ENCODE results near the gene GABRP. TPM values are rescaled to one million over a fixed set of nuclear protein-coding genes. Genes with fewer than 3 reads are reported as not detected.

The GABRP gene
- total RNA-seq, 1 donor, result under 0.01 TPM

GRCh38 chr5:170747851-170748250 is 35.7 kb upstream of the GABRP start:
- H3K36me3 ChIP-seq (ENCODE audit: insufficient read depth, low read length), result no peaks in the 10 kb centered on the region
- H3K27me3 ChIP-seq (ENCODE audit: insufficient read depth, low read length), result peaks cover 12% of the 10 kb centered on the region
- TF ChIP-seq CTCF (IDR thresholded peaks at IDR 0.05; ENCODE audit: extremely low read depth, low read depth, low read length), result peak; percentile 26
- no peak overlapping the region for H3K4me3 ChIP-seq (ENCODE audit: insufficient read depth, low read length)
- H2AFZ ChIP-seq (ENCODE audit: low read length), result no peak overlapping the region
- H3K27ac ChIP-seq (ENCODE audit: low read depth, low read length), result no peak overlapping the region
- no peak overlapping the region for H3K4me2 ChIP-seq (ENCODE audit: insufficient read depth, low read length)
- no peak for DNase-seq (ENCODE audit: insufficient read length, low spot score, missing footprints)
- H3K79me2 ChIP-seq (ENCODE audit: insufficient read depth, low read length), result no peaks in the 10 kb centered on the region
- no peaks in the 10 kb centered on the region for H4K20me1 ChIP-seq (ENCODE audit: insufficient read depth, low read length)
- peaks cover 6% of the 10 kb centered on the region for H3K4me1 ChIP-seq (ENCODE audit: insufficient read depth, low read length)
- no peaks in the 10 kb centered on the region for H3K9me3 ChIP-seq (ENCODE audit: low read depth, low read length)

- H3K79me2 ChIP-seq (ENCODE audit: insufficient read depth, low read length), result no peaks in the 10 kb centered on the region
These were observed 34.5 kb upstream of the GABRP start for GRCh38 chr5:170748951-170749471.

GRCh38 chr5:170749911-170750431 is 33.6 kb upstream of the GABRP start:
- no peak overlapping the region for H3K4me2 ChIP-seq (ENCODE audit: insufficient read depth, low read length)
- no peaks in the 10 kb centered on the region for H3K9me3 ChIP-seq (ENCODE audit: low read depth, low read length)
- no peaks in the 10 kb centered on the region for H3K79me2 ChIP-seq (ENCODE audit: insufficient read depth, low read length)
- peaks cover 6% of the 10 kb centered on the region for H3K4me1 ChIP-seq (ENCODE audit: insufficient read depth, low read length)
- H3K4me3 ChIP-seq (ENCODE audit: insufficient read depth, low read length), result no peak overlapping the region
- peaks cover 12% of the 10 kb centered on the region for H3K27me3 ChIP-seq (ENCODE audit: insufficient read depth, low read length)
- H3K36me3 ChIP-seq (ENCODE audit: insufficient read depth, low read length), result no peaks in the 10 kb centered on the region
- DNase-seq (ENCODE audit: insufficient read length, low spot score, missing footprints), result no peak
- no peak overlapping the region for H3K27ac ChIP-seq (ENCODE audit: low read depth, low read length)
- no peak for TF ChIP-seq CTCF (IDR thresholded peaks at IDR 0.05; ENCODE audit: extremely low read depth, low read depth, low read length)
- H2AFZ ChIP-seq (ENCODE audit: low read length), result no peak overlapping the region
- H4K20me1 ChIP-seq (ENCODE audit: insufficient read depth, low read length), result no peaks in the 10 kb centered on the region

More at GRCh38 chr5:170748951-170749471, 34.5 kb upstream of the GABRP start:
- Histone ChIP-seq H3K4me1 (ENCODE audit: insufficient read depth, low read length) (peaks cover 6% of the 10 kb centered on the region), H3K4me2 (ENCODE audit: insufficient read depth, low read length) (no peak overlapping the region), H3K27me3 (ENCODE audit: insufficient read depth, low read length) (peaks cover 12% of the 10 kb centered on the region), H3K9me3 (ENCODE audit: low read depth, low read length) (no peaks in the 10 kb centered on the region), H3K27ac (ENCODE audit: low read depth, low read length) (no peak overlapping the region), H3K36me3 (ENCODE audit: insufficient read depth, low read length) (no peaks in the 10 kb centered on the region), H3K4me3 (ENCODE audit: insufficient read depth, low read length) (no peak overlapping the region), H2AFZ (ENCODE audit: low read length) (no peak overlapping the region), H4K20me1 (ENCODE audit: insufficient read depth, low read length) (no peaks in the 10 kb centered on the region)
- TF ChIP-seq CTCF (IDR thresholded peaks at IDR 0.05; ENCODE audit: extremely low read depth, low read depth, low read length), result no peak
- no peak for DNase-seq (ENCODE audit: insufficient read length, low spot score, missing footprints)

GRCh38 chr5:170750791-170751190 is 32.7 kb upstream of the GABRP start:
- H3K36me3 ChIP-seq (ENCODE audit: insufficient read depth, low read length), result no peaks in the 10 kb centered on the region
- no peaks in the 10 kb centered on the region for H3K9me3 ChIP-seq (ENCODE audit: low read depth, low read length)
- H3K4me1 ChIP-seq (ENCODE audit: insufficient read depth, low read length), result peaks cover 1% of the 10 kb centered on the region
- no peaks in the 10 kb centered on the region for H3K79me2 ChIP-seq (ENCODE audit: insufficient read depth, low read length)
- no peak overlapping the region for H3K4me2 ChIP-seq (ENCODE audit: insufficient read depth, low read length)
- TF ChIP-seq CTCF (IDR thresholded peaks at IDR 0.05; ENCODE audit: extremely low read depth, low read depth, low read length), result no peak
- H3K27ac ChIP-seq (ENCODE audit: low read depth, low read length), result no peak overlapping the region
- no peak overlapping the region for H2AFZ ChIP-seq (ENCODE audit: low read length)
- no peaks in the 10 kb centered on the region for H4K20me1 ChIP-seq (ENCODE audit: insufficient read depth, low read length)
- no peak overlapping the region for H3K4me3 ChIP-seq (ENCODE audit: insufficient read depth, low read length)
- no peak for DNase-seq (ENCODE audit: insufficient read length, low spot score, missing footprints)
- peaks cover 10% of the 10 kb centered on the region for H3K27me3 ChIP-seq (ENCODE audit: insufficient read depth, low read length)
